GM12873 (cell line): Measurements from ENCODE around the gene GEMIN2.

Source experiments
- TF ChIP-seq, protein P1 (sequence below): IDR thresholded peaks from 2 replicates; pipeline ENCODE4 v1.5.1; 2012; ENCODE audit warnings: low read depth, mild to moderate bottlenecking, moderate library complexity, low read length, control low read depth; ENCODE audit not compliant: insufficient read depth; ENCODE audit errors: missing control alignments

The GEMIN2 gene

DNA sequence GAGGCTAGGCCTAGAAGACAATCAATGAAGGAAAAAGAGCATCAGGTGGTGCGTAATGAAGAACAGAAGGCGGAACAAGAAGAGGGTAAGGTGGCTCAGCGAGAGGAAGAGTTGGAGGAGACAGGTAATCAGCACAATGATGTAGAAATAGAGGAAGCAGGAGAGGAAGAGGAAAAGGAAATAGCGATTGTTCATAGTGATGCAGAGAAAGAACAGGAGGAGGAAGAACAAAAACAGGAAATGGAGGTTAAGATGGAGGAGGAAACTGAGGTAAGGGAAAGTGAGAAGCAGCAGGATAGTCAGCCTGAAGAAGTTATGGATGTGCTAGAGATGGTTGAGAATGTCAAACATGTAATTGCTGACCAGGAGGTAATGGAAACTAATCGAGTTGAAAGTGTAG, 66.4 kb downstream of the GEMIN2 start:
- TF ChIP-seq, protein P1, sequence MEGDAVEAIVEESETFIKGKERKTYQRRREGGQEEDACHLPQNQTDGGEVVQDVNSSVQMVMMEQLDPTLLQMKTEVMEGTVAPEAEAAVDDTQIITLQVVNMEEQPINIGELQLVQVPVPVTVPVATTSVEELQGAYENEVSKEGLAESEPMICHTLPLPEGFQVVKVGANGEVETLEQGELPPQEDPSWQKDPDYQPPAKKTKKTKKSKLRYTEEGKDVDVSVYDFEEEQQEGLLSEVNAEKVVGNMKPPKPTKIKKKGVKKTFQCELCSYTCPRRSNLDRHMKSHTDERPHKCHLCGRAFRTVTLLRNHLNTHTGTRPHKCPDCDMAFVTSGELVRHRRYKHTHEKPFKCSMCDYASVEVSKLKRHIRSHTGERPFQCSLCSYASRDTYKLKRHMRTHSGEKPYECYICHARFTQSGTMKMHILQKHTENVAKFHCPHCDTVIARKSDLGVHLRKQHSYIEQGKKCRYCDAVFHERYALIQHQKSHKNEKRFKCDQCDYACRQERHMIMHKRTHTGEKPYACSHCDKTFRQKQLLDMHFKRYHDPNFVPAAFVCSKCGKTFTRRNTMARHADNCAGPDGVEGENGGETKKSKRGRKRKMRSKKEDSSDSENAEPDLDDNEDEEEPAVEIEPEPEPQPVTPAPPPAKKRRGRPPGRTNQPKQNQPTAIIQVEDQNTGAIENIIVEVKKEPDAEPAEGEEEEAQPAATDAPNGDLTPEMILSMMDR: no peak

DNA sequence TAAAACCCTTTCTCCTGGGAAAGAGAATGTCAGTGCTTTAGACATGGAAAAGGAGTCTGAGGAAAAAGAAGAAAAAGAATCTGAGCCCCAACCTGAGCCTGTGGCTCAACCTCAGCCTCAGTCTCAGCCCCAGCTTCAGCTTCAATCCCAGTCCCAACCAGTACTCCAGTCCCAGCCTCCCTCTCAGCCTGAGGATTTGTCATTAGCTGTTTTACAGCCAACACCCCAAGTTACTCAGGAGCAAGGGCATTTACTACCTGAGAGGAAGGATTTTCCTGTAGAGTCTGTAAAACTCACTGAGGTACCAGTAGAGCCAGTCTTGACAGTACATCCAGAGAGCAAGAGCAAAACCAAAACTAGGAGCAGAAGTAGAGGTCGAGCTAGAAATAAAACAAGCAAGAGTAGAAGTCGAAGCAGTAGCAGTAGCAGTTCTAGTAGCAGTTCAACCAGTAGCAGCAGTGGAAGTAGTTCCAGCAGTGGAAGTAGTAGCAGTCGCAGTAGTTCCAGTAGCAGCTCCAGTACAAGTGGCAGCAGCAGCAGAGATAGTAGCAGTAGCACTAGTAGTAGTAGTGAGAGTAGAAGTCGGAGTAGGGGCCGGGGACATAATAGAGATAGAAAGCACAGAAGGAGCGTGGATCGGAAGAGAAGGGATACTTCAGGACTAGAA, 67.0 kb downstream of the GEMIN2 start:
- TF ChIP-seq, protein P1: no peak

DNA sequence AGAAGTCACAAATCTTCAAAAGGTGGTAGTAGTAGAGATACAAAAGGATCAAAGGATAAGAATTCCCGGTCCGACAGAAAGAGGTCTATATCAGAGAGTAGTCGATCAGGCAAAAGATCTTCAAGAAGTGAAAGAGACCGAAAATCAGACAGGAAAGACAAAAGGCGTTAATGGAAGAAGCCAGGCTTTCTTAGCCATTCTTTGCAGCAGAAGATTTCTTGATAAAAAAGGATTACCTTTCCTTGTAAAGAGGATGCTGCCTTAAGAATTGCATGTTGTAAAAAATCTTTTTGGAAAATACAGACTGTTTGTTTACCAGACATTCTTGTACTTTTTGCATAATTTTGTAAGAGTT, 67.5 kb downstream of the GEMIN2 start:
- TF ChIP-seq, protein P1: no peak

DNA sequence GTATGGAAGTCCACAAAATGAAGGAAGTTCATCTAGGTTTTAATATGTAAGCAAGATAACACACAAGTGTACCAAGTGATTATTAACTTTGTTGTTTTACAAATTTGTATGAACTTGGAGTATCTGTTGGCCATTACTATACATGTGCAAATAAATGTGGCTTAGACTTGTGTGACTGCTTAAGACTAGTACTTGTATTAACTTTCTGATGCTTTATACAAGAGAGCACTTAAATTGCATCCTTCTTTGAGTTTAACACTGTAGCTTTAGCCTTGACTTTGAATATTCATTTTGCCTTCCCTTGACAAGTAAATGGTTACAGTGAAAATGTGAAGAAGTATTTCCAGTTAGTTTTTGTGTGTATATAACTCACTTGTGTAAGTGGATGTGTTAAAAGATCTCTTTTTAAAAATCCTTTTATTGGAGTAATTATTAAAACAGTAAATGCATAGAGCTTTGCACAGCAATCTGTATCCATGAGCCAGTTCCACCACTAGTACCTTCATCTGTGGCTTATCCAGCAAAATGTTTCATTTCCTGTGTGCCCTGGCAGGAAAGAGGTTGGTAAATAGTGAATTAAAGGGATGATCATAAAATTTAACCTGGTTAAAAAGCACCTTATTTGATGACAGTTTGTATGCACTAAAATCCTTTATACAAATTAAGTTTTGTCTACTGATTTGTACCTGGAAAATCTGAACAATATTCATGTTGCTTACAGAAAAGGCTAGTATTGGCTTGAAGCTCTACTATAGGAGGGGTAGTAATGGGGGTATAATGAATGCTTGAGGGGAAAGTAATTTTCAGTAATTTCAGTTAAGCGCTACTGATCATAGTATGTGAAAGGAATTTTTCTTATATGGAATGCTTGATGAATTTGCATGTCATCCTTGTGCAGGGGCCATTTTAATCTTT, 68.9 kb downstream of the GEMIN2 start:
- TF ChIP-seq, protein P1: no peak

DNA sequence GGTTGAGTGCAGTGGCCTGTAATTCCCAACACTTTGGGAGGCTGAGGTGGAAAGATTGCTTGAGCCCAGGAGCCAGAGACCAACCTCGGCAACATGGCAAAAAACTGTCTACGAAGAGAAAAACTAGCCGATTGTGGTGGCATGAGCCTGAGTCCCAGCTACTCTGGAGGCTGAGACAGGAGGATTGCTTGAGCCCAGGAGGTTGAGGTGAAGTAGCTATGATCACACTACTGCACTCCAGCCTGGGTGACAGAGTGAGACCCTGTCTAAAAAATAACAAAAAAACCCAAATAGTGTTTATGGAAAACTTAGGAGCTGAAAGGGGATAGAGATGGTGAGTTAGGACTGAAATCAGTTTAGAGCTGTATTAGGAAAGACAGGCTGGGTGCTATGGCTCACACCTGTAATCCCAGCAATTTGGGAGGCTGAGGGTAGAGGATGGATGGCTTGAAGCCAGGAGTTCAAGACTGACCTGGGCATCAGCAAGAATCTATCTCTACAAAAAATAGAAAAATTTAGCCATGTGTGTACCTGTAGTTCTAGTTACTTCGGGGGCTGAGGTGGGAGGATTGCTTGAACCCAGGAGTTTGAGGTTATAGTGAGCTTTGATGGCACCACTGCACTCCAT, 70.6 kb downstream of the GEMIN2 start:
- TF ChIP-seq, protein P1: no peak

DNA sequence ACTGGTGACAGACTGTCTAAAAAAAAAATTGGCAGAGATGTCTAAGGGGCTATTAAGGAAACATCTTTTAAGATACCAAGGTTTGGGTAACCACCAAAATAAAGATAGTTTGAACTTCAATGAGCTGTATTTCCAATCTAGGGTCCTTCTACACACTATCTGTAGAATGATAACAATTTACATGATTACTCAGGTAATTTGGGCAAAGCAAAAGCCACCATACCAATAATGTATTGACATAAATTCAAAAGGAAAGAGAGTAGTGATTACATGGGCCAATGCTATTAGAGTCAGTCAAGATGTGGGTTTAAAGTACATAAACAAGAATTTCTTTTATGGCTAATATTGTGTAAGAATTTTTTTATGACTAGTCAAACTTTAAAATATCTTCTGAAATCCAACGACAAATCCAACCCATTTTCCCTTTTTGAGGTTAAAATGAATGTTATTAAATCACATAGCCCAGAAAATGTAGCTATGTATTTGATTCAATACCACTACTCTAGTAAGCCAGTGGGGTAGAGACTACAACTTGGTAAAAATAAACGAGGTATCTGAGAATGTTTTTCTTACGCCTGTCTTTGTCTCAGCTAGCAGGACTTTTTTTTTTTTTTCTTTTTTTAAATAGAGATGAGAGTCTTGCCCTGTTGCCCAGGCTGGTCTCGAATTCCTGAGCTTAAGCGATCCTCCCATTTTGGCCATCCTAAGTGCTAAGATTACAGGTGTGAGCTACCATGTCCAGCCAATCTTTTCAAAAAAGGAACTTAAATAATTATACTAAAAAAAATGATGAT, 71.3 kb downstream of the GEMIN2 start:
- TF ChIP-seq, protein P1: no peak
